ENCODE results near the gene MAPT.

Gene MAPT

DNA sequence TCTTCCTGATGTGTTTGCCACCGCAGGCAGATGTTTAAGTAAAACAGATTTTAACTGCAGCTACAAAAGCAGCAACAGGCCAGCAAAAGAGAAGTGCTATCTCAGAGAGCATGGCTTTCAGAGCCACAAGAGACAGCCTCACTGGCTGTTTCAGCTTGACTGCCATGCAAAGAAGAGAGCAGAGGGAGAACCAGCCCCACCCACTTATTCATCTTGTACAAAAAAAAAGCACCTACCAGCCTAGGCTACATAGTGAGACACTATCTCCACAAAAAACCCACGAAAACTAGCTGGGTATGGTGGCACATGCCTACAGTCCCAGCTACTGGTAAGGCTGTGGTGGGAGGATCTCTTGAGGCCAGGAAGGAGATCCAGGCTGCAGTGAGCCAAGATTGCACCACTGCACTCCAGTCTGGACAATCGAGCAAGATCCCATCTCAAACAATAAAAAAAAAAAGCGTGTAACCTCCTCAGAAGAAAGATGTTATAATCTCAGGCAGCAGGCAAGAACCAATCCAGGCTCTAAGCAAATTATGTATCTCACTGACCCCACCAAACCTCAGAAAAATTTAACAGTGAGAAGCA is 134.7 kb downstream of the MAPT start:
- H3K4me3 ChIP-seq (ENCODE audit: low read depth in 1 of 2, low read length in 2 of 2): no peak overlapping the region
- H3K27ac ChIP-seq (ENCODE audit: low read depth, low read length): no peak overlapping the region
- H3K9me3 ChIP-seq (ENCODE audit: low read length): no peaks in the 10 kb centered on the region
- H3K9ac ChIP-seq (ENCODE audit: low read length): no peak overlapping the region
- no peaks in the 10 kb centered on the region for H3K27me3 ChIP-seq (ENCODE audit: control insufficient read depth in 1 of 2, insufficient read depth in 2 of 2, low read length in 2 of 2)
- peaks cover 53% of the 10 kb centered on the region for H3K36me3 ChIP-seq (ENCODE audit: insufficient read depth, low read length)
- H3K4me1 ChIP-seq (ENCODE audit: insufficient read depth, low read length): peaks cover 8% of the 10 kb centered on the region

DNA sequence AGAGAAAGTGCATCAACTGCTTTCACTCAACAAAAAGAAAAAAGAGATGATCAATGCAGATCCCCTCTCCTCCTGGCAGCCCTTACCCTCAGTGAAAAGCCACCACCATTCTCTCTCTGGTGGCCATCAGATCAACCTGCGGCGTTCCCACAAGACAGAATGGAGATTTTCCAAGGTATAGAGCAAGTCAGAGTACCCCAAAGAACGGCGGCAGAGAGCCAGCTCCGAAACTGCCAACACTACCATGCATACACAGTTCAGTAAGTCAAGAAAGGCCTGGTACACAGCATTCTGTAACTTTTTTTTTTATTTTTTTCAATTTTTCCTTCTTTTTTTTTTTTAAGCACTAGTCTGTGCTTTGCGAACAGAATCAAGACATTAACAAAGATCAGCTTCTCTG is 135.3 kb downstream of the MAPT start:
- Histone ChIP-seq H3K9ac (ENCODE audit: low read length) (no peak overlapping the region), H3K4me1 (ENCODE audit: insufficient read depth, low read length) (peaks cover 8% of the 10 kb centered on the region), H3K27me3 (ENCODE audit: control insufficient read depth in 1 of 2, insufficient read depth in 2 of 2, low read length in 2 of 2) (no peaks in the 10 kb centered on the region), H3K9me3 (ENCODE audit: low read length) (no peaks in the 10 kb centered on the region), H3K4me3 (ENCODE audit: low read depth in 1 of 2, low read length in 2 of 2) (no peak overlapping the region), H3K36me3 (ENCODE audit: insufficient read depth, low read length) (peaks cover 59% of the 10 kb centered on the region), H3K27ac (ENCODE audit: low read depth, low read length) (no peak overlapping the region)

DNA sequence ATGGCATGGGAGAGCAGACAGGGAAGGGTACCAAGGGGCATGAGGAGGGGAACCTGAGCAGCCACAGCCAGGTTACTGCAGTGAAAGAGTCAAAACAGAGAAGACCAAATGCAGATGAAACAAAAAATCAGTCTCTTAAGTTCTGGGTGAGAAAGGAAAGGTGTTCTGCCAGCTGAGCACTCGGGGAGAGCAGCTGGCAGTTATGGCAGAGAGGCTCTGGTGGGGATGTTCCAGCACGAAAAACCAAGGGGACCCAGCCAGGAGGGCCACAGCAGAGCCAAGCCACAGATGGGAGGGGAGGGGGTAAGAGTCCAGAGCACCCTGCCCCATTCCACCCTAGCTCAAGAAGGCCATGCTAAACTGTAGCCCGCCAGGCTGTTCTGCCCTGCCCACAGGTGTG is 136.4 kb downstream of the MAPT start:
- Histone ChIP-seq H3K9ac (ENCODE audit: low read length) (no peak overlapping the region), H3K4me1 (ENCODE audit: insufficient read depth, low read length) (peaks cover 8% of the 10 kb centered on the region), H3K36me3 (ENCODE audit: insufficient read depth, low read length) (peaks cover 68% of the 10 kb centered on the region), H3K4me3 (ENCODE audit: low read depth in 1 of 2, low read length in 2 of 2) (no peak overlapping the region), H3K27me3 (ENCODE audit: control insufficient read depth in 1 of 2, insufficient read depth in 2 of 2, low read length in 2 of 2) (no peaks in the 10 kb centered on the region), H3K9me3 (ENCODE audit: low read length) (no peaks in the 10 kb centered on the region), H3K27ac (ENCODE audit: low read depth, low read length) (no peak overlapping the region)

DNA sequence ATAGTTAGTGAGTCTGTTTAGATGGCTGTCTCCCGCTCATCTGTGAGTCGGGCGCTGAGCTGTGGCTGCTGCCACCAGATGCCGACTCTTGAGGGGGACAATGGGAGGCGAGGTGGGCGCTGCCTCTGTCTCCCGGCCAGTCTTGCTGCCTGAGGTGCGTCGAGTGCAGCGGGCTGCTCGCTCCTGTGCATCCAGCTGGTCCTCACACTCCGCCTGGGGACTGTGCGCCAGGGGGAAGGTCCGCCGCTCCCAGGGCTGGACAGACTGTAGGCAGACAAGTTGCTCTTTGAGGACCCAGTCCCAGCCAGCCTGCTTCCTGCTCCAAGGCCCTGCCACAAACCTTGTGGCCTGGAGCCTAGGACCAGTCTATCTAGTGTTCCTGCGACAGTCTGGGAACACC is 137.1 kb downstream of the MAPT start:
- Histone ChIP-seq H3K27me3 (ENCODE audit: control insufficient read depth in 1 of 2, insufficient read depth in 2 of 2, low read length in 2 of 2) (no peaks in the 10 kb centered on the region), H3K9ac (ENCODE audit: low read length) (no peak overlapping the region), H3K36me3 (ENCODE audit: insufficient read depth, low read length) (peaks cover 74% of the 10 kb centered on the region), H3K9me3 (ENCODE audit: low read length) (no peaks in the 10 kb centered on the region), H3K4me3 (ENCODE audit: low read depth in 1 of 2, low read length in 2 of 2) (no peak overlapping the region), H3K4me1 (ENCODE audit: insufficient read depth, low read length) (peaks cover 8% of the 10 kb centered on the region), H3K27ac (ENCODE audit: low read depth, low read length) (no peak overlapping the region)

DNA sequence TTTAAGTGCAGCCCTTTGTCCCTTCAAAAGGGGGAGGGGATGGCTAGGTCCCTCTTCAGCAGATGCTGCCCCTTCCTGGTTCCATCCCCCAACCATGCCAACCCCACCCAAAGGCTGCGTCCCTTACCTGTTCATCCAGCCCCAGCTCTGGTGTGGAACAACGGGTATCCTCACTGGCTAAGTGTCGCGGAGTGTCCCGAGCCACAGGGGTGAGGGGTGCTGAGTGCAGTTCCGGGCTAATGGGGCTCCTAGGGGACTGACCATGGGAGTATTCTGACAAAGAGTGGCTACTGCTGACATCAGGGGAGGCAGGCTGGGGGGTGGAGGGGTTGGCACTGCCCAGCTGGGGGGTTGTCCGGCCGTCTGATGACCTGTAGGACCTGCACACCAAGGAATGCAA is 137.6 kb downstream of the MAPT start:
- no peaks in the 10 kb centered on the region for H3K9me3 ChIP-seq (ENCODE audit: low read length)
- H3K27me3 ChIP-seq (ENCODE audit: control insufficient read depth in 1 of 2, insufficient read depth in 2 of 2, low read length in 2 of 2): no peaks in the 10 kb centered on the region
- no peak overlapping the region for H3K27ac ChIP-seq (ENCODE audit: low read depth, low read length)
- H3K9ac ChIP-seq (ENCODE audit: low read length): no peak overlapping the region
- H3K4me3 ChIP-seq (ENCODE audit: low read depth in 1 of 2, low read length in 2 of 2): no peak overlapping the region
- peaks cover 78% of the 10 kb centered on the region for H3K36me3 ChIP-seq (ENCODE audit: insufficient read depth, low read length)
- H3K4me1 ChIP-seq (ENCODE audit: insufficient read depth, low read length): peaks cover 8% of the 10 kb centered on the region

DNA sequence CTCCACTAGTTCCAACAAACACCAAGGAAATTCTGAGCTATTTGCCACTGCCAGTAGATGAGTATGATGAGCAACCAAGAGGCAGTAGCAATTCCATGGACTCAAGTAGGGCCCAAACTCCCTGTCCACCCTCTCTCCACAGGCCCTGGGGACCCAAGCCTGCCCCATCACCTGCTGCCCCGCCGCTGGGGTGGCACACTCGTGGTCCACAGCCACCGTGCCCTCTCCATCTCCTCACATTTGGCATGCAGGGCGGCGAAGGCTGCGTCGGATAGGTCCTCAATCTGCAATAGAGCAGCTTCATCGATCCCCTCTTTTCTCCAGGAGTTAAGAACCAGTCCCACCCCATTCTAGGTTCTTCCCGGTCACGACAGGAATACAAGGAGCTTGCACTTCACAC is 138.6 kb downstream of the MAPT start:
- no peak overlapping the region for H3K27ac ChIP-seq (ENCODE audit: low read depth, low read length)
- H3K9ac ChIP-seq (ENCODE audit: low read length): no peak overlapping the region
- no peaks in the 10 kb centered on the region for H3K4me1 ChIP-seq (ENCODE audit: insufficient read depth, low read length)
- no peaks in the 10 kb centered on the region for H3K9me3 ChIP-seq (ENCODE audit: low read length)
- no peaks in the 10 kb centered on the region for H3K27me3 ChIP-seq (ENCODE audit: control insufficient read depth in 1 of 2, insufficient read depth in 2 of 2, low read length in 2 of 2)
- H3K36me3 ChIP-seq (ENCODE audit: insufficient read depth, low read length): peaks cover 88% of the 10 kb centered on the region
- H3K4me3 ChIP-seq (ENCODE audit: low read depth in 1 of 2, low read length in 2 of 2): no peak overlapping the region

DNA sequence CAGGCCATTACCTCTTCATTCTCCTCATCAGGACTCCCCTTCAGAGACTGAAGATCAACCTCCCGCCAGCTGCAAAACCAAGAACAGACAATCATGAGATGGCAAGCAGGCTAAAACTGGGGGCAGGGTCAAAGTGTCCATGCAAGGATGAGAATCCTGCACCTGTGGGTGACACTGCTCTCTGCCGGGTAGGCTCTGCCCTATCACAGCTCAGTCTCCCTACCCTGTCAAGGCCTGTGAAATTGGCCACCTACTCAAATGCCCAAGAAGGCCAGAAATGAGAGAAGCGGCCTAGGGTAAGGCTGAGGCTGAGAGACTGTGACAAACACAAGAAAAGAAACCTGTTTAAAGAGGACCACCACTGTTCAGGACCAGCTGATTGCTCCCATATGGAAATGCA is 139.0 kb downstream of the MAPT start:
- H3K36me3 ChIP-seq (ENCODE audit: insufficient read depth, low read length): peaks cover 92% of the 10 kb centered on the region
- no peaks in the 10 kb centered on the region for H3K9me3 ChIP-seq (ENCODE audit: low read length)
- no peaks in the 10 kb centered on the region for H3K27me3 ChIP-seq (ENCODE audit: control insufficient read depth in 1 of 2, insufficient read depth in 2 of 2, low read length in 2 of 2)
- no peaks in the 10 kb centered on the region for H3K4me1 ChIP-seq (ENCODE audit: insufficient read depth, low read length)
- no peak overlapping the region for H3K9ac ChIP-seq (ENCODE audit: low read length)
- no peak overlapping the region for H3K4me3 ChIP-seq (ENCODE audit: low read depth in 1 of 2, low read length in 2 of 2)
- no peak overlapping the region for H3K27ac ChIP-seq (ENCODE audit: low read depth, low read length)

DNA sequence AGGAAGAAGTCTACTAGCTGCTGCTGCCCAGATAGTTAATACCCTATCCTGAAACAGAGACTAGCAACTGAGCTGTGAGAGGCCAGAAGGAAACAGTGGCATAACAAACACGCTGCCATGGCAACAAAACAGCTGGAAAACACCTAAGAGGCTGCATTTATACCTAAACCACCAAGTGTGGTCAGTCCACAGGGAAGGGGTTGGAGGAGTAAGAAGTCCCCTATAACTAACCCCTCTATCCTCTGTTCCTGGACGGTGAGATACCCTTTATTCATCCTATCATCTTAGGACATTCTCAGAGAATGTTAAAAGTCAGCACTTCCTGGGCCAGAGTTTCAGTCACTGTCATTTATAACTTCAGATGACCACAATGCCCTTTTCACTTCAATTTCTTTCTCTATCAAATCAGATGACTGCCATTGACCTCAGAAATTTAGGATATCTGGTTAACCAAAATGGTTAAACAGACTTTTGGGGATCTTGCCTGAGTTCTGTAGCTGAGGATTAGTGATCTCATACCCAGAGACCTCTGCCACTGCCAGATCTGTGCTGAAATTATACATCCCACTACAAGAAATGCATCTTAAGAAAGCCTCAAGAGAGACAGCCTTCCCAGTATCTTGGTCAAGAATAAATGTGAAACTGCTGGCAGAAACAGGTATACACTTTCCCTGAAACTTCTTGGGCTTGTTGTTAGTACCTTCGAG is 140.9 kb downstream of the MAPT start:
- H3K4me3 ChIP-seq (ENCODE audit: low read depth in 1 of 2, low read length in 2 of 2): no peak overlapping the region
- no peaks in the 10 kb centered on the region for H3K9me3 ChIP-seq (ENCODE audit: low read length)
- H3K27ac ChIP-seq (ENCODE audit: low read depth, low read length): no peak overlapping the region
- H3K27me3 ChIP-seq (ENCODE audit: control insufficient read depth in 1 of 2, insufficient read depth in 2 of 2, low read length in 2 of 2): no peaks in the 10 kb centered on the region
- H3K36me3 ChIP-seq (ENCODE audit: insufficient read depth, low read length): peaks cover 95% of the 10 kb centered on the region
- no peak overlapping the region for H3K9ac ChIP-seq (ENCODE audit: low read length)
- peaks cover 10% of the 10 kb centered on the region for H3K4me1 ChIP-seq (ENCODE audit: insufficient read depth, low read length)

DNA sequence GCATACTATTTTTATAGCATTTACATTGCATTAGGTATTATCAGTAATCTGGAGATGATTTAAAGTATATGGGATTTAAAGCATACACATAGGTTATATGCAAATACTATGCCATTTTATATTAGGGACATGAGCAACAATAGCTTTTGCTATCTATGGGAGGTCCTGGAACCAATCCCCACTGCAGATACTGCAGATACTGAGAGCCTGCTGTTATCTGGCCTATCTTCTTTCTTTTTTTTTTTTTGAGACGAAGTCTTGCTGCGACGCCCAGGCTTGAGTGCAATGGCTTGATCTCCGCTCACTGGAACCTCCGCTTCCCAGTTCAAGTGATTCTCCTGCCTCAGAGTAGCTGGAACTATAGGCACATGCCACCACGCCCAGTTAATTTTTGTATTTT is 142.1 kb downstream of the MAPT start:
- no peak overlapping the region for H3K9ac ChIP-seq (ENCODE audit: low read length)
- H3K36me3 ChIP-seq (ENCODE audit: insufficient read depth, low read length): peaks cover 83% of the 10 kb centered on the region
- H3K9me3 ChIP-seq (ENCODE audit: low read length): no peaks in the 10 kb centered on the region
- no peak overlapping the region for H3K27ac ChIP-seq (ENCODE audit: low read depth, low read length)
- H3K4me3 ChIP-seq (ENCODE audit: low read depth in 1 of 2, low read length in 2 of 2): no peak overlapping the region
- peaks cover 10% of the 10 kb centered on the region for H3K4me1 ChIP-seq (ENCODE audit: insufficient read depth, low read length)
- H3K27me3 ChIP-seq (ENCODE audit: control insufficient read depth in 1 of 2, insufficient read depth in 2 of 2, low read length in 2 of 2): no peaks in the 10 kb centered on the region

DNA sequence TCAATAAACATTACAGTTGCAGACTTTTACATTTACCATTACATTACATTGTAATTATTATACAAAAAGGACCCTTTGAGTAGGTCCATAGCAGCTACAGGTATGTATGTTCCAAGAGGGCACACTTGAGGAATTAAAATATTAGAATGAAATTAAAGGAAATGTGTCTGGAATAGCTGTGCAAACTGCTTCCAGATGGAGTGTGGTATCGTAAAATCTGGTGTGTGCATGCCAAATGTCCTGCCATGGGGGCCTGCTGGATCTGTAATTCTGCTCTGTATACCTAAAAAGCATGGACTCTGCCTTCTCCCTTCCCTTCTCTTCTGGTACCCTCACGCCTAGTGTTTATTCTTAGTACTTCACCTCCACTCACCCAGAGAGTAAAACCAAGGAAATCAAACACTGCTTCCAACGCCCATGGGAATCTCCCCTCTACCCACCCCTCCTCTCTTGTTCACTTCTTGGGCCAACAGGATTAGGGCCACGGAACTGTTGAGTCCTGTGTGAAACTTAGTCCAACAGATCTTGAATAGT is 143.4 kb downstream of the MAPT start:
- peaks cover 77% of the 10 kb centered on the region for H3K36me3 ChIP-seq (ENCODE audit: insufficient read depth, low read length)

DNA sequence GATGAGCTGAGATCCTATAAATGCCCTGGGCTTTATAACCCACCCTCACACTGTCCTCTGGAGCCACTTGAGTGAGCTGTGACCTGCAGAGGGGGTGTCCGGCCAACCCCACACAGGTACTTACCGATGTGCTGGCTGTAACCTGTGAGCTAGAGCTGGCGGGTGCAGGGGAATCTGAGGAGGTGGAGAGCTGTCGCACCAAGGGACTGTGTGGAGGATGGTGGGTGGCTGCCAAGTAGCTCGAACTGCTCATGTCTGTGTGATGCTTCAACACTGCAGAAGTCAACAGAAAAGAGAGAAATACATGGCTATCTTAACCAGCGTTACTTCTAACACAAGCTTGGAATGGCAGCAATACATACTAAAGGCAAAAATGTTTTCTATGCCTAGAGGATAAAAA is 144.1 kb downstream of the MAPT start:
- H3K27ac ChIP-seq (ENCODE audit: low read depth, low read length): no peak overlapping the region
- H3K9me3 ChIP-seq (ENCODE audit: low read length): no peaks in the 10 kb centered on the region
- H3K36me3 ChIP-seq (ENCODE audit: insufficient read depth, low read length): peaks cover 77% of the 10 kb centered on the region
- no peak overlapping the region for H3K9ac ChIP-seq (ENCODE audit: low read length)
- H3K4me3 ChIP-seq (ENCODE audit: low read depth in 1 of 2, low read length in 2 of 2): no peak overlapping the region
- no peaks in the 10 kb centered on the region for H3K27me3 ChIP-seq (ENCODE audit: control insufficient read depth in 1 of 2, insufficient read depth in 2 of 2, low read length in 2 of 2)
- peaks cover 10% of the 10 kb centered on the region for H3K4me1 ChIP-seq (ENCODE audit: insufficient read depth, low read length)

More for the DNA sequence above, 143.4 kb downstream of the MAPT start:
- H3K4me1 ChIP-seq (ENCODE audit: insufficient read depth, low read length): peaks cover 10% of the 10 kb centered on the region
- H3K4me3 ChIP-seq (ENCODE audit: low read depth in 1 of 2, low read length in 2 of 2): no peak overlapping the region
- H3K27ac ChIP-seq (ENCODE audit: low read depth, low read length): no peak overlapping the region
- H3K9ac ChIP-seq (ENCODE audit: low read length): no peak overlapping the region
- no peaks in the 10 kb centered on the region for H3K9me3 ChIP-seq (ENCODE audit: low read length)
- H3K27me3 ChIP-seq (ENCODE audit: control insufficient read depth in 1 of 2, insufficient read depth in 2 of 2, low read length in 2 of 2): no peaks in the 10 kb centered on the region

DNA sequence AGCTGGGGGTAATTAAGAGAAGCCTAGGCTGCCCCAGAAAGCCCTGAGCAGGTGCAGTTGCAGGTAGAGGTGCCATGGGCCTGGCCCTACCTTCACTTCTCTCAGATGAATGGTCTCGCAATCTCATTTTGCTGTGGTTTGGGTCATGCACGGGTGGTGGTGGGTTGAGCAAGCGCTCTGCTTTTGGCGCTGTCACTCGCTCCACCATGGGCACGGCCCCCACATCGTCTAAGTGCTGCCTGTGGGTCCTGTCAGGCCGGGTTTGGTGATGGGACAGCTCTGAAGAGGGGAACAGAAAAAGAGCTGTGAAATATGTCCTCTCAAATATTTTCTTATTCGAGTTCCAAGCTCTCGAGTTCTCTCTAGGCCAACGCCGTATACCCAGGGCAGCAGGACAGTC is 144.6 kb downstream of the MAPT start:
- Histone ChIP-seq H3K9me3 (ENCODE audit: low read length) (no peaks in the 10 kb centered on the region), H3K27ac (ENCODE audit: low read depth, low read length) (no peak overlapping the region), H3K4me3 (ENCODE audit: low read depth in 1 of 2, low read length in 2 of 2) (no peak overlapping the region), H3K27me3 (ENCODE audit: control insufficient read depth in 1 of 2, insufficient read depth in 2 of 2, low read length in 2 of 2) (no peaks in the 10 kb centered on the region), H3K4me1 (ENCODE audit: insufficient read depth, low read length) (peaks cover 11% of the 10 kb centered on the region), H3K36me3 (ENCODE audit: insufficient read depth, low read length) (peaks cover 77% of the 10 kb centered on the region), H3K9ac (ENCODE audit: low read length) (no peak overlapping the region)
